MV-4-11 (cell line): Measurements from ENCODE around the gene CAP2.
"Not testable (repeated sequence)": the region's sequence is repeated elsewhere in the genome, so short reads cannot be mapped to it uniquely, and the experiment has no call there.

ENCODE experiments used
- DNase-seq: peaks from one replicate; lab custom pipeline; 2025; lab: John Stamatoyannopoulos, UW

CAP2 gene

GRCh38 chr6:17439243-17439993 lies 46.0 kb downstream of the CAP2 start:
- no peak for DNase-seq

GRCh38 chr6:17440811-17441210 lies 47.4 kb downstream of the CAP2 start:
- not testable (repeated sequence) for DNase-seq

GRCh38 chr6:17442196-17442595 lies 48.8 kb downstream of the CAP2 start:
- no peak for DNase-seq

GRCh38 chr6:17446713-17447112 lies 53.3 kb downstream of the CAP2 start:
- no peak for DNase-seq

GRCh38 chr6:17448165-17448564 lies 54.8 kb downstream of the CAP2 start:
- DNase-seq: no peak

GRCh38 chr6:17450397-17450796 lies 57.0 kb downstream of the CAP2 start:
- DNase-seq: no peak

GRCh38 chr6:17450832-17451231 lies 57.4 kb downstream of the CAP2 start:
- no peak for DNase-seq

GRCh38 chr6:17452096-17452495 lies 58.7 kb downstream of the CAP2 start:
- DNase-seq: no peak

GRCh38 chr6:17454316-17455005 lies 61.1 kb downstream of the CAP2 start:
- DNase-seq: no peak

GRCh38 chr6:17455919-17456318 lies 62.5 kb downstream of the CAP2 start:
- DNase-seq: no peak

GRCh38 chr6:17456711-17457110 lies 63.3 kb downstream of the CAP2 start:
- DNase-seq: no peak

- DNase-seq: no peak
Measured at GRCh38 chr6:17457405-17457804, 64.0 kb downstream of the CAP2 start.

GRCh38 chr6:17457956-17458355 lies 64.6 kb downstream of the CAP2 start:
- no peak for DNase-seq

GRCh38 chr6:17458966-17459365 lies 65.6 kb downstream of the CAP2 start:
- DNase-seq: no peak

- no peak for DNase-seq
Measured at GRCh38 chr6:17460862-17461261, 67.5 kb downstream of the CAP2 start.

GRCh38 chr6:17466147-17466546 lies 72.8 kb downstream of the CAP2 start:
- DNase-seq: no peak

- DNase-seq: no peak
Measured at GRCh38 chr6:17466707-17467106, 73.3 kb downstream of the CAP2 start.

GRCh38 chr6:17469006-17469832 lies 75.8 kb downstream of the CAP2 start:
- no peak for DNase-seq

GRCh38 chr6:17470202-17470937 lies 77.0 kb downstream of the CAP2 start:
- DNase-seq: no peak

GRCh38 chr6:17470938-17471327 lies 77.5 kb downstream of the CAP2 start:
- no peak for DNase-seq

GRCh38 chr6:17472653-17473183 lies 79.3 kb downstream of the CAP2 start:
- DNase-seq: no peak

- DNase-seq: no peak
Measured at GRCh38 chr6:17473554-17473953, 80.2 kb downstream of the CAP2 start.
